Colonic mucosa (tissue), 4 donors: Measurements from ENCODE around the gene PCSK5. TPM values are rescaled to one million over a fixed set of nuclear protein-coding genes. Genes with fewer than 3 reads are reported as not detected.

Experiments
- DNase-seq: peaks from one replicate; pipeline ENCODE4 v3.0.0-alpha.2; 2020
- H3K27ac ChIP-seq: fragments of 200-600 bp; one replicate; pipeline ENCODE4 v1.8.0; 2021
- H3K27me3 ChIP-seq: fragments of 200-600 bp; one replicate; pipeline ENCODE4 v1.8.0; 2021
- H3K36me3 ChIP-seq: fragments of 200-600 bp; one replicate; pipeline ENCODE4 v1.8.0; 2021
- H3K4me1 ChIP-seq: fragments of 200-600 bp; one replicate; pipeline ENCODE4 v1.8.0; 2021; ENCODE audit warnings: mild to moderate bottlenecking
- H3K4me3 ChIP-seq: fragments of 200-600 bp; one replicate; pipeline ENCODE4 v1.8.0; 2021
- H3K9ac ChIP-seq, 2 donors: one replicate each; pipeline ENCODE4 v1.7.0; 2013; ENCODE audit warnings: control low read depth in 2 of 2, low read depth in 2 of 2, low read length in 2 of 2
- H3K9me3 ChIP-seq: fragments of 200-600 bp; one replicate; pipeline ENCODE4 v1.8.0; 2021
- intact Hi-C: fragments of 100-400 bp; cut with DNase I; formaldehyde crosslinking; loops from one replicate; pipeline ENCODE4 v1.14.1; 2022
- total RNA-seq, 2 donors: library from RNA; stranded (reverse); fragmentation: NEBNext Ultra II Directional in 1 of 2; extraction: Animal tissue kit (Norgen Biotek cat#: 25700) in 1 of 2; gene quantifications; one replicate each; pipeline ENCODE4 v1.2.1, GENCODE V29; 2021
- TF ChIP-seq, protein P1 (sequence below): fragments of 200-600 bp; IDR thresholded peaks from one replicate; pipeline ENCODE4 v1.8.0; 2022; ENCODE audit warnings: antibody characterized with exemption, mild to moderate bottlenecking
- donor health status: healthy.
- donor health status: DM: no; HTN: no; CAD: no.
- donor health status: DM: no; HTN: no; CAD: no.

PCSK5 gene
- total RNA-seq, 2 donors from 2014 or later = 36.7 to 55.3 TPM

DNA sequence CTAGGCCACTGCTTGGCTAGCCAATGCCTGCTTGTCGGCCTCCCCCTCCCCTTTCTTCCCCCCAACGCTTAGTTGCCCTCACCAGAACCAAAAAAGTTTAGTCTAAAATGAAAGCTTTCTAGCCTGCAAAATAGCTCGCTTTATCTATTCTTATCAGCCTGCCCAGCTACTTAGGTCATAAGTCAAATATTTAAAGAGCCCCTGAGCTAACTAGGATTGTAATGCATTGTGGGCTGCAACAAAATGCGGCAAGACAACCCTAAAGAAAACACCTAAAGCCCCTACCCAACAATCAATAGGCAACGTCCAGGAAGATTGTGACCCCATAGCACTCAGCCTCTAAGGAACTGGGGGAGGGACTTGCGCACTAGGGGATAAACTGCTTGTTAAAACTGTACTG lies 38.6 kb upstream of the PCSK5 start:
- TF ChIP-seq, protein P1, sequence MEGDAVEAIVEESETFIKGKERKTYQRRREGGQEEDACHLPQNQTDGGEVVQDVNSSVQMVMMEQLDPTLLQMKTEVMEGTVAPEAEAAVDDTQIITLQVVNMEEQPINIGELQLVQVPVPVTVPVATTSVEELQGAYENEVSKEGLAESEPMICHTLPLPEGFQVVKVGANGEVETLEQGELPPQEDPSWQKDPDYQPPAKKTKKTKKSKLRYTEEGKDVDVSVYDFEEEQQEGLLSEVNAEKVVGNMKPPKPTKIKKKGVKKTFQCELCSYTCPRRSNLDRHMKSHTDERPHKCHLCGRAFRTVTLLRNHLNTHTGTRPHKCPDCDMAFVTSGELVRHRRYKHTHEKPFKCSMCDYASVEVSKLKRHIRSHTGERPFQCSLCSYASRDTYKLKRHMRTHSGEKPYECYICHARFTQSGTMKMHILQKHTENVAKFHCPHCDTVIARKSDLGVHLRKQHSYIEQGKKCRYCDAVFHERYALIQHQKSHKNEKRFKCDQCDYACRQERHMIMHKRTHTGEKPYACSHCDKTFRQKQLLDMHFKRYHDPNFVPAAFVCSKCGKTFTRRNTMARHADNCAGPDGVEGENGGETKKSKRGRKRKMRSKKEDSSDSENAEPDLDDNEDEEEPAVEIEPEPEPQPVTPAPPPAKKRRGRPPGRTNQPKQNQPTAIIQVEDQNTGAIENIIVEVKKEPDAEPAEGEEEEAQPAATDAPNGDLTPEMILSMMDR = no peak
- no peaks in the 10 kb centered on the region for H3K36me3 ChIP-seq
- intact Hi-C loops = no loop called here
- H3K9me3 ChIP-seq = no peaks in the 10 kb centered on the region
- no peaks in the 10 kb centered on the region for H3K4me1 ChIP-seq
- no peak overlapping the region for H3K9ac ChIP-seq
- no peak overlapping the region for H3K27ac ChIP-seq
- DNase-seq = no peak
- H3K4me3 ChIP-seq = no peak overlapping the region
- no peaks in the 10 kb centered on the region for H3K27me3 ChIP-seq

GRCh38 chr9:75852746-75853145 lies 37.7 kb upstream of the PCSK5 start:
- DNase-seq = no peak
- TF ChIP-seq, protein P1 = no peak
- Histone ChIP-seq H3K9me3 (no peaks in the 10 kb centered on the region), H3K36me3 (no peaks in the 10 kb centered on the region), H3K27me3 (no peaks in the 10 kb centered on the region), H3K27ac (no peak overlapping the region), H3K9ac (no peak overlapping the region), H3K4me1 (no peaks in the 10 kb centered on the region), H3K4me3 (no peak overlapping the region)
- intact Hi-C loops = no loop called here

DNA sequence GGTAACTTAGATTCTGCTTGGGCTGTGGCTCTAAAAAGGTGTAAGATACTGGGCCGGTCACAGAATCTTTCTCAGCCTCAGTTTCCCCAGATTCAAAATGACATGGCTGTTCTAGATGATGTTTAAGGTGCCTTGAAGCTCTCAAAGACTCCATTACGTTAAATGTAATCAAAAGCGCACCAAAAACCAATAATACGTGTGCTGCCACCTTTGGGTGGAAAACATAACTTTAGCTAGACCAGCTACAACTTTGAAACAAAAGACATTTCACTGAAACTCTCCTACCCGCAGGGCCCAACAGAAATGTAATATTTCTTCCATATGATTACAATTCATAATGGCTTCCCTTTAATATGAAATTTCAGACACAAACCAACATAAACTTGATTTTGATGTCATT lies 35.0 kb upstream of the PCSK5 start:
- peak; percentile 46 for DNase-seq
- intact Hi-C loops = loop anchor here (5.0 kb wide), 2 partner anchors 253 to 593 kb away; no protein-coding TSS in a partner anchor

DNA sequence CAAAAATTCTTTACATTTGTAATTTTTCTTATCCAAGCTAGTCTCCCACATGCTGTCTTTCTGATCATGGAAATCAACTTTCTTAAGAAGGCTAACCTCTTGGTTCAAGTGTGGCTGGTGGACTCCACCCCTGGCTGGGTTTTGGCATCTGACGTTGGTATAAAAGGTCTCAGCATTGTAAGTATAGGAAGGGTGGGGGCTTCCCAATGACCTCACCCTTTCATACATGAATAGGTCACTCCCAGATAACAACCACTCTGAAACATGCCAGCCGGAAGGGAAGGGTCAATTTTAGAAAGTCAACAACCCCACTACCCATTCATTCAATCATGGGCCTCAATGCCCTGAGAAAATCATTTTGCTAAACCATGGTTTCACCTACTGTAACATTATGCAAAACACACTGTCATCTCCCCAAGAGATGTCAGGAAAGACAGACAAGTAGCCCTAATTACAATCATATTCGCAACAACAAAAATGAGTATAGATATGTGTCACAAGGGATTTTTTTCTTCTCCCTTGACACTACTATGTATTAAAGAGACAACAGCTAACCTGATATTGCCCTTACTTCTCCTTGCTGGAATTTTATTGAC lies 31.9 kb upstream of the PCSK5 start:
- DNase-seq = no peak
- H3K27me3 ChIP-seq = no peaks in the 10 kb centered on the region
- intact Hi-C loops = loop anchor here (5.0 kb wide), 2 partner anchors 256 to 596 kb away; no protein-coding TSS in a partner anchor
- TF ChIP-seq, protein P1 = no peak
- no peak overlapping the region for H3K27ac ChIP-seq
- no peak overlapping the region for H3K9ac ChIP-seq
- no peaks in the 10 kb centered on the region for H3K4me1 ChIP-seq
- no peak overlapping the region for H3K4me3 ChIP-seq
- no peaks in the 10 kb centered on the region for H3K9me3 ChIP-seq
- no peaks in the 10 kb centered on the region for H3K36me3 ChIP-seq

More for the DNA sequence above, 35.0 kb upstream of the PCSK5 start:
- Histone ChIP-seq H3K36me3 (no peaks in the 10 kb centered on the region), H3K4me3 (no peak overlapping the region), H3K27ac (no peak overlapping the region), H3K9ac (no peak overlapping the region), H3K4me1 (no peaks in the 10 kb centered on the region), H3K9me3 (no peaks in the 10 kb centered on the region), H3K27me3 (no peaks in the 10 kb centered on the region)
- TF ChIP-seq, protein P1 = peak; percentile 20

GRCh38 chr9:75864266-75864665 lies 26.2 kb upstream of the PCSK5 start:
- Histone ChIP-seq H3K27ac (no peak overlapping the region), H3K9me3 (no peaks in the 10 kb centered on the region), H3K36me3 (no peaks in the 10 kb centered on the region), H3K27me3 (no peaks in the 10 kb centered on the region), H3K4me3 (no peak overlapping the region), H3K4me1 (no peaks in the 10 kb centered on the region), H3K9ac (no peak overlapping the region)
- DNase-seq = no peak
- intact Hi-C loops = loop anchor here (10.0 kb wide), 2 partner anchors 431 to 529 kb away; no protein-coding TSS in a partner anchor
- TF ChIP-seq, protein P1 = no peak
